GM19025 (cell line): ENCODE results near the gene PALLD.

Source experiments
- ATAC-seq: cut with Tn5 transposase; IDR thresholded peaks from one replicate; pipeline ENCODE4 v1.9.1; 2021; ENCODE audit warnings: mild to moderate bottlenecking, low read depth, moderate library complexity; ENCODE audit not compliant: unreplicated experiment

The PALLD gene

GRCh38 chr4:168741281-168742173, 244.7 kb downstream of the PALLD start:
- ATAC-seq: no peak

- ATAC-seq: no peak
Measured at GRCh38 chr4:168743131-168743530, 246.3 kb downstream of the PALLD start.

GRCh38 chr4:168743601-168744000, 246.7 kb downstream of the PALLD start:
- ATAC-seq: no peak

GRCh38 chr4:168744021-168744420, 247.2 kb downstream of the PALLD start:
- ATAC-seq: no peak

GRCh38 chr4:168748807-168749206, 252.0 kb downstream of the PALLD start:
- ATAC-seq: no peak

- no peak for ATAC-seq
Measured at GRCh38 chr4:168751263-168752225, 254.7 kb downstream of the PALLD start.

- ATAC-seq: no peak
Measured at GRCh38 chr4:168755598-168756477, 259.0 kb downstream of the PALLD start.

- no peak for ATAC-seq
Measured at GRCh38 chr4:168757500-168757899, 260.6 kb downstream of the PALLD start.

- no peak for ATAC-seq
Measured at GRCh38 chr4:168758351-168758876, 261.6 kb downstream of the PALLD start.

GRCh38 chr4:168759321-168759720, 262.5 kb downstream of the PALLD start:
- no peak for ATAC-seq

- ATAC-seq: no peak
Measured at GRCh38 chr4:168759959-168760527, 263.2 kb downstream of the PALLD start.

GRCh38 chr4:168761066-168761465, 264.2 kb downstream of the PALLD start:
- ATAC-seq: no peak

GRCh38 chr4:168765322-168765721, 268.5 kb downstream of the PALLD start:
- ATAC-seq: no peak

GRCh38 chr4:168765726-168766125, 268.9 kb downstream of the PALLD start:
- no peak for ATAC-seq

GRCh38 chr4:168766604-168767316, 269.9 kb downstream of the PALLD start:
- no peak for ATAC-seq

- ATAC-seq: no peak
Measured at GRCh38 chr4:168769416-168769815, 272.6 kb downstream of the PALLD start.

GRCh38 chr4:168769837-168770236, 273.0 kb downstream of the PALLD start:
- ATAC-seq: no peak

GRCh38 chr4:168771251-168771650, 274.4 kb downstream of the PALLD start:
- ATAC-seq: no peak
